Neural cell (in vitro differentiated cells): ENCODE measurements around the gene EHD1. TPM values are rescaled to one million over a fixed set of nuclear protein-coding genes. Genes with fewer than 3 reads are reported as not detected.

ENCODE experiments used
- H2AFZ ChIP-seq: fragments of 200-600, 300-800 bp; sonication (generic), shearing (Covaris generic); 2 replicates; pipeline ENCODE4 v1.6.0; 2014; ENCODE audit warnings: low read depth, mild to moderate bottlenecking, antibody characterized with exemption, low read length, moderate library complexity
- H3F3A ChIP-seq: fragments of 200-600 bp; shearing (Covaris generic); 2 replicates; pipeline ENCODE4 v1.6.1; 2016; ENCODE audit warnings: mild to moderate bottlenecking, moderate library complexity, mixed read lengths, antibody characterized with exemption, low read length; ENCODE audit not compliant: insufficient read depth, poor library complexity, severe bottlenecking
- H3K27ac ChIP-seq: fragments of 200-600, 300-800 bp; sonication (generic), shearing (Covaris generic); 2 replicates; pipeline ENCODE4 v1.5.1; 2014; ENCODE audit warnings: mild to moderate bottlenecking, low read length, moderate library complexity
- H3K27me3 ChIP-seq: fragments of 300-800, 200-600 bp; sonication (generic), shearing (Covaris generic); 2 replicates; pipeline ENCODE4 v1.6.0; 2014; ENCODE audit warnings: mild to moderate bottlenecking, low read depth, low read length, moderate library complexity; ENCODE audit not compliant: insufficient read depth
- H3K36me3 ChIP-seq: fragments of 300-800, 200-600 bp; sonication (generic), shearing (Covaris generic); 2 replicates; pipeline ENCODE4 v1.5.1; 2014; ENCODE audit warnings: mild to moderate bottlenecking, antibody characterized with exemption, low read length, moderate library complexity; ENCODE audit not compliant: insufficient read depth
- H3K4me2 ChIP-seq: fragments of 300-800, 200-600 bp; sonication (generic), shearing (Covaris generic); 2 replicates; pipeline ENCODE4 v1.6.0; 2014; ENCODE audit warnings: mild to moderate bottlenecking, low read length
- H3K4me3 ChIP-seq: fragments of 300-800, 200-600 bp; sonication (generic), shearing (Covaris generic); 2 replicates; pipeline ENCODE4 v1.5.1; 2014; ENCODE audit warnings: mild to moderate bottlenecking, low read length, moderate library complexity
- H3K79me2 ChIP-seq: fragments of 200-600 bp; shearing (Covaris generic); replicated peaks from 2 replicates; pipeline ENCODE4 v1.6.0; 2014; ENCODE audit warnings: mild to moderate bottlenecking, low read length, moderate library complexity; ENCODE audit not compliant: insufficient read depth
- H3K9ac ChIP-seq: fragments of 300-800, 200-600 bp; sonication (generic), shearing (Covaris generic); 2 replicates; pipeline ENCODE4 v1.6.1; 2016; ENCODE audit warnings: mild to moderate bottlenecking, low read length, mixed read lengths
- H3K9me2 ChIP-seq: fragments of 200-600 bp; shearing (Covaris generic); 2 replicates; pipeline ENCODE4 v1.6.1; 2016; ENCODE audit warnings: mild to moderate bottlenecking, low read length, mixed read lengths; ENCODE audit not compliant: insufficient read depth
- H3K9me3 ChIP-seq: fragments of 200-600, 300-800 bp; sonication (generic), shearing (Covaris generic); 2 replicates; pipeline ENCODE4 v1.6.1; 2016; ENCODE audit warnings: mild to moderate bottlenecking, mixed run types, low read length, moderate library complexity, mixed read lengths
- H4K20me1 ChIP-seq: fragments of 200-600 bp; shearing (Covaris generic); 2 replicates; pipeline ENCODE4 v1.6.1; 2016; ENCODE audit warnings: mild to moderate bottlenecking, mixed run types; ENCODE audit not compliant: insufficient read depth
- EP300 ChIP-seq: fragments of 450-650 bp; conservative IDR thresholded peaks from 2 replicates; pipeline ENCODE4 v1.6.1; 2014; ENCODE audit warnings: antibody characterized with exemption, mild to moderate bottlenecking, moderate library complexity; ENCODE audit not compliant: poor library complexity, severe bottlenecking
- EZH2 ChIP-seq: fragments of 200-600, 300-800 bp; shearing (Covaris generic), sonication (generic); IDR thresholded peaks from 2 replicates; pipeline ENCODE4 v1.6.1; 2014; ENCODE audit warnings: antibody characterized with exemption, low read length, borderline replicate concordance, mild to moderate bottlenecking; ENCODE audit not compliant: insufficient read depth, poor library complexity, severe bottlenecking
- MXI1 ChIP-seq: fragments of 450-650 bp; conservative IDR thresholded peaks from 2 replicates; pipeline ENCODE4 v1.6.1; 2014; ENCODE audit warnings: antibody characterized with exemption, mild to moderate bottlenecking; ENCODE audit not compliant: poor library complexity, severe bottlenecking
- POLR2AphosphoS5 ChIP-seq: IDR thresholded peaks from 2 replicates; pipeline ENCODE4 v1.6.1; 2012
- RAD21 ChIP-seq: fragments of 450-650 bp; conservative IDR thresholded peaks from 2 replicates; pipeline ENCODE4 v1.6.1; 2014; ENCODE audit warnings: antibody characterized with exemption, mild to moderate bottlenecking, moderate library complexity
- SMC3 ChIP-seq: fragments of 450-650 bp; conservative IDR thresholded peaks from 2 replicates; pipeline ENCODE4 v1.6.1; 2014; ENCODE audit warnings: antibody characterized with exemption, mild to moderate bottlenecking, moderate library complexity; ENCODE audit not compliant: poor library complexity
- TAF1 ChIP-seq: IDR thresholded peaks from 2 replicates; pipeline ENCODE4 v1.6.1; 2012; ENCODE audit warnings: low read depth
- polyA plus RNA-seq: library from polyadenylated mRNA; depleted of rRNA; stranded (reverse); fragments of >200 nt; gene quantifications from 2 replicates; pipeline ENCODE4 v1.2.3, GENCODE V29; 2014
- TF ChIP-seq, protein P1 (sequence below): fragments of 450-650 bp; IDR thresholded peaks from 2 replicates; pipeline ENCODE4 v1.5.1; 2014; ENCODE audit warnings: antibody characterized with exemption, mild to moderate bottlenecking, moderate library complexity; ENCODE audit not compliant: poor library complexity, severe bottlenecking
- TF ChIP-seq, protein P2 (sequence below): IDR thresholded peaks from 2 replicates; pipeline ENCODE4 v1.6.1; 2012; ENCODE audit warnings: borderline replicate concordance

Gene EHD1
- polyA plus RNA-seq, 1 donor from 2014 or later, result 26.4 TPM

DNA sequence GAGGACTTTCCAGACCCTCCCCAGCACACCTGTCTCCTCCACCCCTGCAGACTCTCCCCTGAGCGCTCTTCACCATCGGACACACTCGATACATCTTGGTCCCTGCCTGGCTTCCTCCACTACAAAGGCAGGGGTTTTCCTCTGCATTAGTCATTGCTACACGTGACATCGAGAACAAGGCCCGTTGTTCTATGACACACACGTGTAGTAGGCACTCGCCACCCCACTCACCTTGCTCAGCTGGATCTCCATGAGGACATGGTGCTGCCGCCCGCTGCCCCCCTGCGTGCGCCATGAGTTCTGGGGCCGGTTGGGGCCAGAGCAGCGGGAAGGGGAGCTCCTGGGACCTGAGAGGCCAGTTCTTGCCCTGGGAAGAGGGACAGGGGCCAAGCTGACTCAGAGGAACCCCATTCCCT is 21.9 kb upstream of the EHD1 start:
- no peaks in the 10 kb centered on the region for H3K9me2 ChIP-seq
- H3K27me3 ChIP-seq, result no peaks in the 10 kb centered on the region
- H3K36me3 ChIP-seq, result no peaks in the 10 kb centered on the region
- no peaks in the 10 kb centered on the region for H3K9me3 ChIP-seq
- H3K9ac ChIP-seq, result no peak overlapping the region
- no peak overlapping the region for H3K27ac ChIP-seq
- H2AFZ ChIP-seq, result no peak overlapping the region
- H4K20me1 ChIP-seq, result no peaks in the 10 kb centered on the region
- H3K4me3 ChIP-seq, result no peak overlapping the region
- H3F3A ChIP-seq, result no peaks in the 10 kb centered on the region
- no peak for TF ChIP-seq TAF1
- no peak for TF ChIP-seq POLR2AphosphoS5
- TF ChIP-seq MXI1, result no peak
- TF ChIP-seq, protein P1, sequence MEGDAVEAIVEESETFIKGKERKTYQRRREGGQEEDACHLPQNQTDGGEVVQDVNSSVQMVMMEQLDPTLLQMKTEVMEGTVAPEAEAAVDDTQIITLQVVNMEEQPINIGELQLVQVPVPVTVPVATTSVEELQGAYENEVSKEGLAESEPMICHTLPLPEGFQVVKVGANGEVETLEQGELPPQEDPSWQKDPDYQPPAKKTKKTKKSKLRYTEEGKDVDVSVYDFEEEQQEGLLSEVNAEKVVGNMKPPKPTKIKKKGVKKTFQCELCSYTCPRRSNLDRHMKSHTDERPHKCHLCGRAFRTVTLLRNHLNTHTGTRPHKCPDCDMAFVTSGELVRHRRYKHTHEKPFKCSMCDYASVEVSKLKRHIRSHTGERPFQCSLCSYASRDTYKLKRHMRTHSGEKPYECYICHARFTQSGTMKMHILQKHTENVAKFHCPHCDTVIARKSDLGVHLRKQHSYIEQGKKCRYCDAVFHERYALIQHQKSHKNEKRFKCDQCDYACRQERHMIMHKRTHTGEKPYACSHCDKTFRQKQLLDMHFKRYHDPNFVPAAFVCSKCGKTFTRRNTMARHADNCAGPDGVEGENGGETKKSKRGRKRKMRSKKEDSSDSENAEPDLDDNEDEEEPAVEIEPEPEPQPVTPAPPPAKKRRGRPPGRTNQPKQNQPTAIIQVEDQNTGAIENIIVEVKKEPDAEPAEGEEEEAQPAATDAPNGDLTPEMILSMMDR, result no peak
- H3K79me2 ChIP-seq, result no peaks in the 10 kb centered on the region
- H3K4me2 ChIP-seq, result no peak overlapping the region

DNA sequence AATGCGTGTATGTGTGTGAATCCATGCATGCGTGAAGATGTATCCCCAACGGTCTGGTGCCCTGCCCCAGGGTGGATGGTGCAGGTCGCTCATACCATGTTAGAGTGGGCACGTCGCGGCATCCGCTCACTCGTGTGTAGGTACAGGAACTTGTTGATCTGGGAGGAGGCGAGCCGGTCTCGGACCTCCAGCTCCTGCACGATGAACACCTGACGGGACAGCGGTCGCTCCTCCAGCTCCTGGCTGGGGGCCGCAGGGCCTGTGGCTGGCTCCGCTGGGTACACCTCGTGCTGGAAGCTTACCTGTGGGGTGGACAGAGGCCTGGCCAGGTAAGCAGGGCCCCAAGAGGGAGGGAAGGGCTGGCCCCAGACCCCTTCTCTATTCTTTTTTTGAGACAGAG is 20.1 kb upstream of the EHD1 start:
- Histone ChIP-seq H3K9ac (no peak overlapping the region), H3K36me3 (no peaks in the 10 kb centered on the region), H3K9me2 (no peaks in the 10 kb centered on the region), H3K9me3 (no peaks in the 10 kb centered on the region), H3K4me3 (no peak overlapping the region), H3K27ac (no peak overlapping the region), H3K79me2 (no peaks in the 10 kb centered on the region), H3K27me3 (no peaks in the 10 kb centered on the region), H3F3A (no peaks in the 10 kb centered on the region), H4K20me1 (no peaks in the 10 kb centered on the region), H3K4me2 (no peak overlapping the region), H2AFZ (no peak overlapping the region)
- no peak for TF ChIP-seq RAD21
- no peak for TF ChIP-seq TAF1
- TF ChIP-seq EP300, result no peak
- TF ChIP-seq EZH2, result no peak
- TF ChIP-seq SMC3, result no peak

DNA sequence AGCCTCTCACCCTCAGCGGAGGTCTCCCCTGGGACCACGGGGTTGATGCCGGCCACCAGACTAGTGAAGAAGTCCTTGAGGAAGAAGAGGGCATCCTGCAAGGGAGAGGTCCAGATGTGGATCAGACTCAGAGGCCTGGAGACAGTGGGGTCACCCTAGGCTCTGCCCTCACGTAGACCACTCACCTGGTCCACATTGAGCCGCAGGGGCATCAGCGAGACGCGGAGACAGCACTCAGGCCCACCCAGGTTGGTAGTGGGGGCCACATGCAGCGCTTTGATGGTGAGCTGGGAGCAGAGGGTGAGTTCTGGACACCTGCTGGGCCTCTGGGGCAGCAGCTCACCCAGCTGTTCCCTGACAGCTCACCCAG is 19.6 kb upstream of the EHD1 start:
- Histone ChIP-seq H3K9me2 (no peaks in the 10 kb centered on the region), H3K79me2 (no peaks in the 10 kb centered on the region), H3K9me3 (no peaks in the 10 kb centered on the region), H3K9ac (no peak overlapping the region), H3F3A (no peaks in the 10 kb centered on the region), H4K20me1 (no peaks in the 10 kb centered on the region), H3K27me3 (no peaks in the 10 kb centered on the region), H3K27ac (no peak overlapping the region), H3K36me3 (no peaks in the 10 kb centered on the region), H2AFZ (no peak overlapping the region), H3K4me2 (no peak overlapping the region), H3K4me3 (no peak overlapping the region)
- no peak for TF ChIP-seq RAD21
- no peak for TF ChIP-seq SMC3
- no peak for TF ChIP-seq POLR2AphosphoS5
- TF ChIP-seq, protein P2, sequence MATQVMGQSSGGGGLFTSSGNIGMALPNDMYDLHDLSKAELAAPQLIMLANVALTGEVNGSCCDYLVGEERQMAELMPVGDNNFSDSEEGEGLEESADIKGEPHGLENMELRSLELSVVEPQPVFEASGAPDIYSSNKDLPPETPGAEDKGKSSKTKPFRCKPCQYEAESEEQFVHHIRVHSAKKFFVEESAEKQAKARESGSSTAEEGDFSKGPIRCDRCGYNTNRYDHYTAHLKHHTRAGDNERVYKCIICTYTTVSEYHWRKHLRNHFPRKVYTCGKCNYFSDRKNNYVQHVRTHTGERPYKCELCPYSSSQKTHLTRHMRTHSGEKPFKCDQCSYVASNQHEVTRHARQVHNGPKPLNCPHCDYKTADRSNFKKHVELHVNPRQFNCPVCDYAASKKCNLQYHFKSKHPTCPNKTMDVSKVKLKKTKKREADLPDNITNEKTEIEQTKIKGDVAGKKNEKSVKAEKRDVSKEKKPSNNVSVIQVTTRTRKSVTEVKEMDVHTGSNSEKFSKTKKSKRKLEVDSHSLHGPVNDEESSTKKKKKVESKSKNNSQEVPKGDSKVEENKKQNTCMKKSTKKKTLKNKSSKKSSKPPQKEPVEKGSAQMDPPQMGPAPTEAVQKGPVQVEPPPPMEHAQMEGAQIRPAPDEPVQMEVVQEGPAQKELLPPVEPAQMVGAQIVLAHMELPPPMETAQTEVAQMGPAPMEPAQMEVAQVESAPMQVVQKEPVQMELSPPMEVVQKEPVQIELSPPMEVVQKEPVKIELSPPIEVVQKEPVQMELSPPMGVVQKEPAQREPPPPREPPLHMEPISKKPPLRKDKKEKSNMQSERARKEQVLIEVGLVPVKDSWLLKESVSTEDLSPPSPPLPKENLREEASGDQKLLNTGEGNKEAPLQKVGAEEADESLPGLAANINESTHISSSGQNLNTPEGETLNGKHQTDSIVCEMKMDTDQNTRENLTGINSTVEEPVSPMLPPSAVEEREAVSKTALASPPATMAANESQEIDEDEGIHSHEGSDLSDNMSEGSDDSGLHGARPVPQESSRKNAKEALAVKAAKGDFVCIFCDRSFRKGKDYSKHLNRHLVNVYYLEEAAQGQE, result no peak
- TF ChIP-seq, protein P1, result no peak
- no peak for TF ChIP-seq EP300
- TF ChIP-seq MXI1, result no peak
- no peak for TF ChIP-seq EZH2
- TF ChIP-seq TAF1, result no peak
